ENCODE measurements around the gene OGG1. TPM values are rescaled to one million over a fixed set of nuclear protein-coding genes. Genes with fewer than 3 reads are reported as not detected.

The OGG1 gene
- total RNA-seq, 6 experiments from 2014 or later: 12.3 to 27.8 (median 15.7) TPM

- Histone ChIP-seq H3K4me3 (no peak overlapping the region), H3K9me3 (no peaks in the 10 kb centered on the region), H3K27me3 (no peaks in the 10 kb centered on the region), H3K4me1 (peaks cover 0 to 13% (median 5%) of the 10 kb centered on the region in 4 donors), H3K36me3 (peaks cover 0 to 1% (median 0%) of the 10 kb centered on the region in 4 donors), H3K27ac (no peak overlapping the region)
- intact Hi-C loops (cut with DNase I): no loop called here
- WGBS (ENCODE audit: insufficient coverage, low coverage, low lambda C conversion rate, missing lambda C conversion rate): 89% methylated on average over 4 of the region's 10 CpGs
- TF ChIP-seq CTCF (IDR thresholded peaks at IDR 0.05) (no peak), POLR2A (IDR thresholded peaks at IDR 0.05) (no peak)
- DNase-seq (no peak), ATAC-seq (no peak)
Measured at GRCh38 chr3:9729419-9729818, 20.3 kb upstream of the OGG1 start.

GRCh38 chr3:9730657-9731205, 19.0 kb upstream of the OGG1 start:
- no peak for DNase-seq
- Histone ChIP-seq H3K4me1 (peaks cover 0 to 13% (median 5%) of the 10 kb centered on the region in 4 donors), H3K4me3 (peak overlapping the region; percentile 49 to 99 (median 95)), H3K36me3 (peaks cover 0 to 13% (median 2%) of the 10 kb centered on the region in 4 donors), H3K9me3 (no peaks in the 10 kb centered on the region), H3K27ac (peak overlapping the region in 2 of 3 donors; percentile 53 to 99), H3K27me3 (no peaks in the 10 kb centered on the region)
- peak; percentile 63 to 74 (median 70) for ATAC-seq
- 2% methylated on average over 16 of the region's 17 CpGs for WGBS (ENCODE audit: insufficient coverage, low coverage, low lambda C conversion rate, missing lambda C conversion rate)
- TF ChIP-seq CTCF (IDR thresholded peaks at IDR 0.05) (no peak), POLR2A (IDR thresholded peaks at IDR 0.05) (no peak)
- intact Hi-C loops (cut with DNase I): no loop called here

GRCh38 chr3:9731206-9732079, 18.3 kb upstream of the OGG1 start, which contains the start of gene BRPF1:
Gene BRPF1, plus strand, starts transcription at chr3:9731735. Its CDS starts 2,406 bp downstream, at chr3:9734141.
- H3K9me3 ChIP-seq: no peaks in the 10 kb centered on the region
- H3K4me1 ChIP-seq: peaks cover 0 to 13% (median 5%) of the 10 kb centered on the region in 4 donors
- peak in 2 of 4 donors; percentile 13 to 15 for TF ChIP-seq CTCF (IDR thresholded peaks at IDR 0.05)
- peak; percentile 41 for TF ChIP-seq POLR2A (IDR thresholded peaks at IDR 0.05)
- ATAC-seq (peak; percentile 96 to 99 (median 98)), DNase-seq (peak; percentile 100)
- no peaks in the 10 kb centered on the region for H3K27me3 ChIP-seq
- H3K36me3 ChIP-seq: peaks cover 0 to 14% (median 2%) of the 10 kb centered on the region in 4 donors
- intact Hi-C loops (cut with DNase I): no loop called here
- WGBS (ENCODE audit: insufficient coverage, low coverage, low lambda C conversion rate, missing lambda C conversion rate): 0% methylated on average over 30 of the region's 88 CpGs
- peak within 1 kb of the TSS; percentile 99 for H3K27ac ChIP-seq
- peak within 1 kb of the TSS; percentile 95 to 99 (median 99) for H3K4me3 ChIP-seq

GRCh38 chr3:9732080-9732739, 17.5 kb upstream of the OGG1 start:
- Histone ChIP-seq H3K9me3 (no peaks in the 10 kb centered on the region), H3K4me1 (peaks cover 0 to 13% (median 5%) of the 10 kb centered on the region in 4 donors), H3K4me3 (peak overlapping the region; percentile 95 to 99 (median 99)), H3K36me3 (peaks cover 0 to 21% (median 5%) of the 10 kb centered on the region in 4 donors), H3K27me3 (no peaks in the 10 kb centered on the region), H3K27ac (peak overlapping the region; percentile 99)
- TF ChIP-seq POLR2A (IDR thresholded peaks at IDR 0.05) (no peak), CTCF (IDR thresholded peaks at IDR 0.05) (no peak)
- ATAC-seq: no peak
- intact Hi-C loops (cut with DNase I): no loop called here
- DNase-seq: peak in 1 of 3 donors; percentile 41
- 2% methylated on average over 14 of the region's 41 CpGs for WGBS (ENCODE audit: insufficient coverage, low coverage, low lambda C conversion rate, missing lambda C conversion rate)

Measured in right lobe of liver (tissue), 6 donors.